ENCODE measurements around the gene LPAR3. TPM values are rescaled to one million over a fixed set of nuclear protein-coding genes. Genes with fewer than 3 reads are reported as not detected.
A peak's percentile ranks its signal among the peaks of the same experiment; 100 is the strongest.

The LPAR3 gene
- total and polyA plus RNA-seq, 2 experiments from 2014 or later = 0.32 TPM; not detected in 1

DNA sequence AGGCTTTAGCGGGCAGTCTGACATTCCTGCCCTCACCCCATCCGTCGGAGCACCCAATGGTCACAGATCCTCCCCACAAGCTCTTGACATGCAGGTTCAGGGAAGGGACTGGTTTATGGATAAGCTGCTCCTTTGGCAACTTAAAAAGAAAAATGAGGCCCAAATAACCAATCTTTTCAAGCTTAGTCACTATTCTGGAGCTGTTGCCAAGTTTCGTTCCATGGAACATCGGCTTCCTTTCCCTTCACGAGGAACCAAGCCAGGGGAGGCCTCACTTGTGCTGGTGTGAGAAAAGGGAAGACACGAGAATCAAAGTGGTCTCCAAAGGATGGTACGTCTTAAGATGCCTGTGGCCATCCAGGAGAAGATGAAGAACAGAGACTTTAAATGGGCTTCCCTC, 46.1 kb upstream of the LPAR3 start:
- H2AFZ ChIP-seq = no peak overlapping the region
- H3K27ac ChIP-seq = no peak overlapping the region
- in situ Hi-C loops (cut with MboI) = loop anchor here (10.0 to 25.0 kb wide), 3 partner anchors 174 to 452 kb away; partner anchors contain the start of gene RPF1
- no peaks in the 10 kb centered on the region for H3K36me3 ChIP-seq (ENCODE audit: low read depth)
- peaks cover 5% of the 10 kb centered on the region; the same call in 1 of the 2 replicates for H3F3A ChIP-seq (ENCODE audit: insufficient read depth)
- H3K4me3 ChIP-seq = no peak overlapping the region
- H4K20me1 ChIP-seq (ENCODE audit: insufficient read depth) = no peaks in the 10 kb centered on the region
- H3K9me2 ChIP-seq (ENCODE audit: insufficient read depth) = no peaks in the 10 kb centered on the region
- 56 to 58% methylated on average over 8 of the region's 8 CpGs for WGBS, 2 experiments (ENCODE audit: low coverage in 1 of 2, low lambda C conversion rate in 2 of 2, missing lambda C conversion rate in 2 of 2)
- DNase-seq = peak; percentile 61
- H3K4me2 ChIP-seq (ENCODE audit: unreplicated experiment) = no peak overlapping the region
- H3K27me3 ChIP-seq (replicated peaks; ENCODE audit: insufficient read depth) = no peaks in the 10 kb centered on the region
- peaks cover 14% of the 10 kb centered on the region for H3K4me1 ChIP-seq (ENCODE audit: insufficient read depth)
- H3K79me2 ChIP-seq (ENCODE audit: insufficient read depth) = no peaks in the 10 kb centered on the region
- H3K9ac ChIP-seq = no peak overlapping the region
- TF ChIP-seq EZH2 (IDR thresholded peaks at IDR 0.05; ENCODE audit: insufficient read depth, poor library complexity, severe bottlenecking) (no peak), EZH2phosphoT487 (IDR thresholded peaks at IDR 0.05; ENCODE audit: insufficient read depth, low read depth) (no peak)
- H3K9me3 ChIP-seq (ENCODE audit: low read depth) = no peaks in the 10 kb centered on the region

- DNase-seq = peak; percentile 73
- Histone ChIP-seq H3K4me1 (ENCODE audit: insufficient read depth) (peaks cover 14% of the 10 kb centered on the region), H3K27me3 (replicated peaks; ENCODE audit: insufficient read depth) (no peaks in the 10 kb centered on the region), H3K9me3 (ENCODE audit: low read depth) (no peaks in the 10 kb centered on the region), H3K4me2 (ENCODE audit: unreplicated experiment) (no peak overlapping the region), H3K9me2 (ENCODE audit: insufficient read depth) (no peaks in the 10 kb centered on the region), H2AFZ (no peak overlapping the region), H3F3A (ENCODE audit: insufficient read depth) (peaks cover 5% of the 10 kb centered on the region; the same call in 1 of the 2 replicates), H3K27ac (no peak overlapping the region), H3K4me3 (no peak overlapping the region), H3K9ac (no peak overlapping the region), H4K20me1 (ENCODE audit: insufficient read depth) (no peaks in the 10 kb centered on the region), H3K36me3 (ENCODE audit: low read depth) (no peaks in the 10 kb centered on the region), H3K79me2 (ENCODE audit: insufficient read depth) (no peaks in the 10 kb centered on the region)
- TF ChIP-seq EZH2 (IDR thresholded peaks at IDR 0.05; ENCODE audit: insufficient read depth, poor library complexity, severe bottlenecking) = no peak
- 1 to 2% methylated on average over 5 of the region's 5 CpGs for WGBS, 2 experiments (ENCODE audit: low coverage in 1 of 2, low lambda C conversion rate in 2 of 2, missing lambda C conversion rate in 2 of 2)
- in situ Hi-C loops (cut with MboI) = loop anchor here (10.0 to 25.0 kb wide), 3 partner anchors 171 to 449 kb away; partner anchors contain the start of gene RPF1
These were observed 43.3 kb upstream of the LPAR3 start for GRCh38 chr1:84936116-84936810.

DNA sequence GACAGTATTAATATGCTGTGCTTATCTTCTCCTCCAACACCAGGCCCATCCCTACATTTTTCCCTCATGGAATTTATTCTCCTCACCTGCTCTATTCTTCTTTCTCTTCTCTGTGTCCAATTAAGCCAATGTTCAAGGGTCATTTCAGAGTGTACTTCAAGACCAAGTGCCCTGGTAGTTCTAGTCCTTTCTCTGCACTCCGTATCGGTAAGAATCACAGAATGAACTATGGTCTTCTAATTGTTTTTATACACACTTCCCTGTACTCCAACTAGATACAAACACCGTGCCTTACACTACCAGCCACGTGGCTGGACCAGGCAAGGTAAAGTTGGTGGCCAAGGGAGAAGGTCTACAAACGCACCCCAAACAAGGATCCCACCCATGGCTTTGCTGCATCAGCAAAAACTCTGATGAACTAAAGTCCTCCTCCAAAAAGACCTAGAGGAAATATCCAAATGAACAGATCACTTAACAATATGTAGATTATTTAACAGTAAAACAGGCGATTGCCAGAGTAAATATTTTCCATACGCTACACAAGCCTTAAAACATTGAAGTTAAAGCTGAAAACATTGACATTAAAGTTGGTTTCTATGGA, 40.1 kb upstream of the LPAR3 start:
- Histone ChIP-seq H3K4me2 (ENCODE audit: unreplicated experiment) (no peak overlapping the region), H3K9me2 (ENCODE audit: insufficient read depth) (no peaks in the 10 kb centered on the region), H3K36me3 (ENCODE audit: low read depth) (no peaks in the 10 kb centered on the region), H3K27ac (no peak overlapping the region), H3K79me2 (ENCODE audit: insufficient read depth) (no peaks in the 10 kb centered on the region), H3K9me3 (ENCODE audit: low read depth) (no peaks in the 10 kb centered on the region), H3K9ac (no peak overlapping the region), H3F3A (ENCODE audit: insufficient read depth) (no peaks in the 10 kb centered on the region), H2AFZ (no peak overlapping the region), H4K20me1 (ENCODE audit: insufficient read depth) (no peaks in the 10 kb centered on the region), H3K4me3 (no peak overlapping the region), H3K4me1 (ENCODE audit: insufficient read depth) (no peaks in the 10 kb centered on the region), H3K27me3 (replicated peaks; ENCODE audit: insufficient read depth) (peaks cover 7% of the 10 kb centered on the region; the same call in 1 of the 2 replicates)
- TF ChIP-seq EZH2 (IDR thresholded peaks at IDR 0.05; ENCODE audit: insufficient read depth, poor library complexity, severe bottlenecking) = no peak
- no peak for TF ChIP-seq EZH2phosphoT487 (IDR thresholded peaks at IDR 0.05; ENCODE audit: insufficient read depth, low read depth)
- in situ Hi-C loops (cut with MboI) = loop anchor here (10.0 to 25.0 kb wide), 3 partner anchors 168 to 446 kb away; partner anchors contain the start of gene RPF1
- no peak for DNase-seq
- WGBS, 2 experiments (ENCODE audit: low coverage in 1 of 2, low lambda C conversion rate in 2 of 2, missing lambda C conversion rate in 2 of 2) = 78 to 80% methylated on average over 7 of the region's 7 CpGs

DNA sequence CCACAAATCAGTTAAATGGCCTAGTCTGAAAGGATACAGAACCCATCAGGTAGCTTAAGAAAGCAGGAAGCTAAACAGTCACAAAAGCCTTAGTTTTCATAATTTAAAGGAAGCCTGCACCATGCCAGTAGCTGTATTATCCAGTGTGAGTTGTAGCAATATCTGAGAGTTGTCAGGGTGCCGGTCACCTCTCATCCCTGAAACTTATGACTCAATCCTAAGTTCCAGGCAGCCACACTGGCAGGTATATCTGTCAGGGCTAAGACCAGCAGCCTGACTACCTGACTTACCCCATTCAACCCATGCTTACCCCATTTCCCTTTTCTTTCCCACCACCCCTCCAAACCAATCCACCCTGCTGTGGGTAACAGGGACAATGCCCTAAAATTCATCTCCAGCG, 37.8 kb upstream of the LPAR3 start:
- Histone ChIP-seq H3K4me1 (ENCODE audit: insufficient read depth) (no peaks in the 10 kb centered on the region), H3K79me2 (ENCODE audit: insufficient read depth) (no peaks in the 10 kb centered on the region), H2AFZ (no peak overlapping the region), H3K9me2 (ENCODE audit: insufficient read depth) (no peaks in the 10 kb centered on the region), H3F3A (ENCODE audit: insufficient read depth) (no peaks in the 10 kb centered on the region), H3K36me3 (ENCODE audit: low read depth) (no peaks in the 10 kb centered on the region), H3K4me3 (no peak overlapping the region), H3K9me3 (ENCODE audit: low read depth) (no peaks in the 10 kb centered on the region), H4K20me1 (ENCODE audit: insufficient read depth) (no peaks in the 10 kb centered on the region), H3K9ac (no peak overlapping the region), H3K4me2 (ENCODE audit: unreplicated experiment) (no peak overlapping the region), H3K27ac (no peak overlapping the region), H3K27me3 (replicated peaks; ENCODE audit: insufficient read depth) (peaks cover 7% of the 10 kb centered on the region; the same call in 1 of the 2 replicates)
- TF ChIP-seq EZH2phosphoT487 (IDR thresholded peaks at IDR 0.05; ENCODE audit: insufficient read depth, low read depth) = no peak
- WGBS, 2 experiments (ENCODE audit: low coverage in 1 of 2, low lambda C conversion rate in 2 of 2, missing lambda C conversion rate in 2 of 2) = 94% methylated on average over 2 of the region's 2 CpGs
- DNase-seq = no peak
- in situ Hi-C loops (cut with MboI) = loop anchor here (10.0 to 25.0 kb wide), 3 partner anchors 166 to 444 kb away; partner anchors contain the start of gene RPF1
